GM19035 (cell line): Measurements from ENCODE around the gene CDX4.
"Not testable (repeated sequence)": the region's sequence is repeated elsewhere in the genome, so short reads cannot be mapped to it uniquely, and the experiment has no call there.

Experiments used
- ATAC-seq: cut with Tn5 transposase; IDR thresholded peaks from one replicate; pipeline ENCODE4 v1.9.1; 2021; ENCODE audit not compliant: unreplicated experiment

Gene CDX4, protein sequence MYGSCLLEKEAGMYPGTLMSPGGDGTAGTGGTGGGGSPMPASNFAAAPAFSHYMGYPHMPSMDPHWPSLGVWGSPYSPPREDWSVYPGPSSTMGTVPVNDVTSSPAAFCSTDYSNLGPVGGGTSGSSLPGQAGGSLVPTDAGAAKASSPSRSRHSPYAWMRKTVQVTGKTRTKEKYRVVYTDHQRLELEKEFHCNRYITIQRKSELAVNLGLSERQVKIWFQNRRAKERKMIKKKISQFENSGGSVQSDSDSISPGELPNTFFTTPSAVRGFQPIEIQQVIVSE

DNA sequence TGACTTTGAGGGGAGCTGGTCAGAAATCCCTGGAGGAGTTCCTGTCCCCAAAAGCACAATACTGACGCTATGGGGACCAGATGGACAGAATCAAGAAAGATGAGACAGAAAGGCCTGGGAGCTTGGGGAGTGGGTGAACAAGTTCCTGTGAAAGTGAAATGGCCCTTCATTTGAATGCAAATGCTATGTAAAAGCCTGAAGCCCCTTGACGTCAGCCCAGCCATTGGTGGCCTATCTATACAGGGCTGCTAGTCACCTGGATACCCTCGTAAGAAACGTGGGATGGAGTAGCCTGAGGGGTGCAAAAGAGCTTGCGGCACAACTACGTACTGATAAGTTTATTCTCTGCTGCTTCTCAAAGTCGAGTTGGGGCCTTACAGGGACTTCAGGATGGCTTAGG, at the start of gene CDX4:
CDX4 (plus strand) TSS at position 223 of the 400 bp plus-strand sequence. CDS start 201 bp downstream, outside the sequence.
- ATAC-seq = no peak

DNA sequence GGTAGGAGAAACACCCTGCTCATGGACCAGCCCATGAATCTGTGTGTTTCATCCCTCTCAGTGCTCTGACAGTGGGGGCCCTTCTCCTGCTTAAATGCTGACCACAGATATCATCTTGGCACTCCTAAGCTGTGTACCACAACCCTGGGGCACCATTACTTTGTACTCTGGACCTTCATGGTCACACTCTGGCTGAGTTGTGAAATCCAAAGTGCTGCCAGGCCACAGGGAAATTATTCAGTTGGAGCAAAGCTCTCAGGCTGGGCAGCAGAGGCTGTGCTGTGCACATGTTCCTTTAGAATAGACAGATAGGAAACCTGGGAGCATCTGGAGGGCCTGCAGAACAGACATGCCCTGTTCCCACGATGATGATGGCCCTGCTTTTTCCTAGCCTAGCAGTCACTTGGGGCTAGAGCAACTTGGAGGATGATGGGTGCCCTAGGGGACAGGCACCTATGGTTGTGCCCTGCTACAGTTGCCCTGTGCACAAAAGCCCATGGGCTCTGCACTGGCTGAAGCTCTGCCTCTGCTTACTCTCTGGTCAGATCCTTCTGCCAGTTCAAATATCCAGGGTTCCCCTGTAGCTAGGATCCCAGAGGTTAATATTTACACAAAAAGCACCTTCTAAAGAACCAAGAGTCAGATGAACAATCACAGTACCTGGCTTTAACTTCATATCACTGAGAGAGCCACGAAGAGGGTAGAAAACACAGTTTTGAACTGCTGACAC, 48.5 kb upstream of the CDX4 start:
- no peak for ATAC-seq

DNA sequence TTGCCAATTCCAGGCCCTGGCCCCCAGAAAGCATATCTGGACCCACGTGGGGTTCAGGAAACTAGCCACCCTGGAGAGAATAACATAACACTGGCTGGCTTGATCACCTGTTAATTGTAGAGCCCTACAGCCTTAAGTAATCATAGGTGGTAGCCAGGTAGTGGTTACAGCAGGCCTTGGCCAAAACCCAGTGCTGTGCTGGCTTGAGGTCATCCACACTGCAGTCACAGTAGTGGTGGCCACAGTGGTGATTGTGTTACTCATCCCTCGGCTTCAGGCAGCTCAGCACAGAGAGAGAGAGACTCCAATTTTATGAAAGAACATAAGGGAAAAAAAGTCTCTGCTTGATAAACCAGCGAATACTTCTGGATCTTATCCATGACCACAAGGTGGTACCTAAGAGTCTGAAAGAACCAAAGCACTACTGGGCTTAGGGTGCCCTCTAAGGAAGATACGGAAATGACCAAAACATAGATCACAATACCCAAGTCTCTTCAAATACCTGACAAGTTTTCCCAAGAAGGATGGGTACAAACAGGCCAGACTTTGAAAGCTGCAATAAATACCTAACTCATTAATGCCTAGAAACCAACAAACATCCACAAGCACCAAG, 46.6 kb upstream of the CDX4 start:
- ATAC-seq = no peak

DNA sequence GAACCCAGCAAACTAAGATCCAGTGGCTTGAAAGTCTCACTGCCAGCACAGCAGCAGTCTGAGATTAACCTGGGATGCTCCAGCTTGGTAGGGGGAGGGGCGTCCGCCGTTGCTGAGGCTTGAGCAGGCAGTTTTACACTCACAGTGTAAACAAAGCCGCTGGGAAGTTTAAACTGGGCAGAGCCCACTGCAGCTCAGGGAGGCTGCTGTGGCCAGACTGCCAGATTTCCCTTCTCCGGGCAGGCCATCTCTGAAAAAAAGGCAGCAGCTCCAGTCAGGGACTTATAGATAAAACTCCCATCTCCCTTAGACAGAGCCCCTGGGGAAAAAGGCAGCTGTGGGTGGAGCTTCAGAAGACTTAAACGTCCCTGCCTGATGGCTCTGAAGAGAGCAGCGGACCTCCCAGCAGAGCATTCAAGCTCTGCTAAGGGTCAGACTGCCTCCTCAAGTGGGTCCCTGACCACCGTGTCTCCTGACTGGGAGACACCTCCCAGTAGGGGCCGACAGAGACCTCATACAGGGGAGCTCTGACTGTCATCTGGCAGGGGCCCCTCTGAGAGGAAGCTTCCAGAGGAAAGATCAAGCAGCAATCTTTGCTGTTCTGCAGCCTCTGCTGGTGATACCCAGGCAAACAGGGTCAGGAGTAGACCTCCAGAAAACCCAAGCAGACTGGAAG, 45.1 kb upstream of the CDX4 start:
- ATAC-seq = no peak

DNA sequence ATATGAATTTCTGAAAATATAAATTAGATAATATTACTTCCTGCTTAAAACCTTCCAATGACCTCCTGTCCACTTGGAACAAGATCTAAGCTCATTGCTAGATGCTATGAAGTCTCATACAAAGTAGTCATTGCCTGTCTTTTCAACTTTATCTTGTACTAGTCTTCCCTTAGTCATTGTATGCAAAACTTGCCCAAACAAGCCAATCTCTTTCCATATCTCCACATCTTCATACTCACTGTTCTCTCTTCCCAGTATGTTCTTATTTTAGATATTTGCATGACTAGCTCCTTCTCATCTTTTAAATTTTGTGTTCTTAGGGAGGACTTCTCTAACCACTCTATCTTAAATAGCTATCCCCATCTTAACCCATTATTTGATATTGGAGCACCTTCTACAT, 33.9 kb upstream of the CDX4 start:
- no peak for ATAC-seq

DNA sequence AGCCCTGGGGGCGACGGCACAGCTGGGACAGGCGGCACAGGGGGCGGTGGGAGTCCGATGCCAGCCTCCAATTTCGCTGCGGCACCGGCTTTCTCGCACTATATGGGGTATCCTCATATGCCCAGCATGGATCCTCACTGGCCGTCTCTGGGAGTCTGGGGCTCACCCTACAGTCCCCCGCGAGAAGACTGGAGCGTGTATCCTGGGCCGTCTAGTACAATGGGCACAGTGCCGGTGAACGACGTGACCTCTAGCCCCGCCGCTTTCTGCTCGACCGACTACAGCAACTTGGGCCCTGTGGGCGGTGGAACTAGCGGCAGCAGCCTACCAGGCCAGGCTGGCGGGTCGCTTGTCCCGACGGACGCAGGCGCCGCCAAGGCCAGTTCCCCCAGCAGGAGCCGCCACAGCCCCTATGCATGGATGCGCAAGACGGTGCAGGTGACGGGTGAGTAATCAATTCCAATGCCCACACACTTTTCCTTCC, 500 bp downstream of the CDX4 start:
- no peak for ATAC-seq

DNA sequence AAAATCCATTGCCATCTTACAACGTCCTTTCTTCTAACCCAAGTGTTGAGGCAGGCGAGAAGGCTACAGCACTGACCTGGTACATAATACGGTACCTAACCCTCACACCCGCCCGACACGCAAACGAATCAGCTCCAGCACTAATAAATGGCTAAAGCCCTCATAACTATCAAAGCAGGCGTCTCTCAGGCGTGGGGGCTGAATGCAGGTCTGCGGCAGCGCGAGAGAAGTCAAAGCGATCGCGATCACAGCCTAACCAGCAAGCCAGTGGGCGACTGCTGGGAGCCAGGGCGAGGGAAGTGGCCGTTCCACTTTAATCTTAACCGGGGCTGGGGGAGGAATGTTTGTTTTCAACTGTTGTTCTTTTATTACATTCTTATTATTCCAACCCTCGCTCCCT, 1.5 kb downstream of the CDX4 start:
- ATAC-seq = no peak

DNA sequence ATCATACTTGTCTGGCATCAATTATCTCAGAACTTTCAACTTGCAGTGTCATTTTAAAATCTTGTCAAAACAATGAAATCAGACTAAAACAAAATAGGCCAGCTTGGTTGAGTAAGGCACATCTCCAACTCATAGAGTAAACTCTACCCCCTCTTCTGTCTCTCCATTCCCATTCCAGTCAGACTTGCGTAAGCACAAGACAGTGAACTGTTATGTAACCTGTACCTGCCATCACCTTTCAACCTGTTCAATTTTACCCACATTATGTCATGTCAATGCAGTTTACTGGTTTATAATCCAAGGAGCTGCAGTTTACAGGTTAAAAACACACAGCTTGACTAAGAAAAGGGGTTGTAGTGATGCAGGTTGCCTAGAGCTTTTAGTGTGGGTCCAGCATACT, 8.3 kb downstream of the CDX4 start:
- ATAC-seq = no peak

DNA sequence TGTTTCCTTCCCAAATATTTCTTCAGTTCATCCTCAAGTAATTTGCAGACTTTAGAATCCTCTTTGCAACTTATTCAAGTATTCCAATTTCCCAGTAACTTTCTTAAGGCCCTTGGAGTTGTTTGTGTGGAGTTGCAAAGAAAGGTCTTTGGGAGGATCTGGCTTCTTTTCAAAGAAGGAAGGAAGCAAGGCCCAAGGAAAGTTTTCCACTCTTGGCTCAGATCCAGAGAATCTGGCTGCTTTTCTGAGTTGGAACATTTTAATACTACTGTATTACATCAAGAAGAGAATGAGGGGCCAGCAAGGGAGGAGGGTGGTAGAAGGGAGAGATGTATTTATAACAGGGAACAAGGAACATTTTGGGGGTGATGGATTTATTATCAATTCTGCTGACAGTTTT, 10.5 kb downstream of the CDX4 start:
- no peak for ATAC-seq

DNA sequence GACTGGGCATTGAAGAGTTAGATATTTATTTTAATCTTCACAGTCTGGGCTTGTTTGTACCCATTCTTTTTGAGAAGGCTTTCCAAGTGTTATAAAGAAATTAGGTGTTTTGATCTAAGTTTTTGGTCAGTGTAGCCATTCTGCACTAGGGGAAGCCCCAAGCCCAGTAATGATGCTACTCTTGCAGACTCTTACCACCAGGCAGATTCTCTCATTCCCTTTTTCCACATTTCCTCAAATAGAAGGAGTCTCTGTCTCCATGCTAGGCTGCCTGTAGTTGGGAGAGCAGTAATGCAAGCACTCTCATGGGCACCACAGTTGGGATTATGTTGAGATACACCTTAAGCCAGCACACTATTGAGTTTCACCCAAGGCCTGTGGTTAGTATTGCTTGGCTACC, 21.5 kb downstream of the CDX4 start:
- ATAC-seq = no peak

DNA sequence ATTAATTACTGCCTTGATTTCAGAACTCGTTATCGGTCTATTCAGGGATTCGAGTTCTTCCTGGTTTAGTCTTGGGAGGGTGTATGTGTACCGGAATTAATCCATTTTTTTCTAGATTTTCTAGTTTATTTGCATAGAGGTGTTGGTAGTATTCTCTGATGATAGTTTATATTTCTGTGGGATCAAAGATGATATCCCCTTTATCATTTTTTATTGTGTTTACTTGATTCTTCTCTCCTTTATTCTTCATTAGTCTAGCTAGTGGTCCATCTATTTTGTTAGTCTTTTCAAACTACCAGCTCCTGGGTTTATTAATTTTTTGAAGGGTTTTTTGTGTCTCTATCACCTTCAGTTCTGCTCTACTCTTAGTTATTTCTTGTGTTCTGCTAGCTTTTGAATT, 32.1 kb downstream of the CDX4 start:
- ATAC-seq = no peak

DNA sequence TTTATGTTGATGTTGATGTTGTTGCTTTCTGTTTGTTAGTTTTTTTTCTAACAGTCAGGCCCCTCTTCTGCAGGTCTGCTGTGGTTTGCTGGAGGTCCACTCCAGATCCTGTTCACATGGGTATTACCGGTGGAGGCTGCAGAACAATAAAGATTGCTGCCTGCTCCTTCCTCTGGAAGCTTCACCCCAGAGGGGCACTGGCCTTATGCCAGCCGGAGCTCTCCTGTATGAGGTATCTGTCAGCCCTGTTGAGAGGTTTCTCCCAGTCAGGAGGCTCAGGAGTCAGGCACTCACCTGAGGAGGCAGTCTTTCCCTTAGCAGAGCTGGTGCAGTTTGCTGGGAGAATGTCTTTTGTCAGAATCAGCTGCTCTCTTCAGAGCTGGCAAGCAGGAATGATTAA, 34.7 kb downstream of the CDX4 start:
- no peak for ATAC-seq

DNA sequence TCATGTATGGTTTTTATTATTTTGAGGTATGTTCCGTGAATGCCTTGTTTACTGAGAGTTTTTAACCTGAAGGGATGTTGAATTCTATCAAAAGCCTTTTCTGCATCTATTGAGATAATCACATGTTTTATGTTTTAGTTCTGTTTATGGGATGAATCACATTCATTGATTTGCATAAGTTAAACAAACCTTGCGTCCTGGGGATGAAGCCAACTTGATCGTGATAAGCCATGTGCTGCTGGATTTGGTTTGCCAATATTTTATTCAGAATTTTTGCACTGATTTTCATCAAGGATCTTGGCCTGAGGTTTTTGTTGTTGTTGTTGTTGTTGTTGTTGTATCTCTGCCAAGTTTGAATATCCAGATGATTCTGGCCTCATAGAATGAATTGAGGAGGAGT, 43.8 kb downstream of the CDX4 start:
- no peak for ATAC-seq

DNA sequence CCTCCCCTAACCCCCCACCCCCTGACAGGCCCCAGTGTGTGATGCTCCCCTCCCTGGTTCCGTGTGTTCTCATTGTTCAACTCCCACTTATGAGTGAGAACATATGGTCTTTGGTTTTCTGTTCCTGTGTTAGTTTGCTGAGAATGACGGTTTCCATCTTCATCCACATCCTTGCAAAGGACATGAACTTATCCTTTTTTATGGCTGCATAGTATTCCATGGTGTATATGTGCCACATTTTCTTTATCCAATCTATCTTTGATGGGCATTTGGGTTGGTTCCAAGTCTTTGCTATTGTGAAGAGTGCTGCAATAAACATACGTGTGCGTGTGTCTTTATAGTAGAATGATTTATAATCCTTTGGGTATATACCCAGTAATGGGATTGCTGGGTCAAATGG, 45.3 kb downstream of the CDX4 start:
- not testable (repeated sequence) for ATAC-seq
